Nephron (organoid): ENCODE data around the gene SEMA3E.

Experiments
- H3K27ac Mint-ChIP-seq, 3 experiments: 2 replicates each; pipeline ENCODE4 v1.8.0; 2020; ENCODE audit warnings: mixed read lengths in 3 of 3, mild to moderate bottlenecking in 2 of 3, moderate library complexity in 1 of 3
- H3K27me3 Mint-ChIP-seq: 2 replicates; pipeline ENCODE4 v1.8.0; 2021; ENCODE audit warnings: low read depth, mild to moderate bottlenecking, moderate library complexity, mixed read lengths
- H3K36me3 Mint-ChIP-seq: 2 replicates; pipeline ENCODE4 v1.8.0; 2020; ENCODE audit warnings: low read depth, mixed read lengths
- H3K4me1 Mint-ChIP-seq: 2 replicates; pipeline ENCODE4 v1.8.0; 2020; ENCODE audit warnings: mixed read lengths
- H3K4me3 Mint-ChIP-seq, 3 experiments: 2 replicates each; pipeline ENCODE4 v1.8.0; 2020; ENCODE audit warnings: mild to moderate bottlenecking in 3 of 3, mixed read lengths in 3 of 3, moderate library complexity in 2 of 3
- H3K9me3 Mint-ChIP-seq: 2 replicates; pipeline ENCODE4 v1.8.0; 2020; ENCODE audit warnings: mixed read lengths
- CTCF ChIP-seq, 3 experiments: fragments of 200-600 bp; sonication (generic); IDR thresholded peaks; one replicate each; pipeline ENCODE4 v1.5.0; 2021; ENCODE audit warnings: antibody characterized with exemption in 3 of 3; ENCODE audit not compliant: unreplicated experiment in 3 of 3

SEMA3E gene

GRCh38 chr7:83672157-83672556, 23.2 kb upstream of the SEMA3E start:
- Mint-ChIP-seq H3K4me1 (peaks cover 8% of the 10 kb centered on the region), H3K9me3 (no peaks in the 10 kb centered on the region), H3K4me3 (no peak overlapping the region), H3K27ac (peak overlapping the region in 2 of 3 experiments; percentile 11 to 51), H3K27me3 (no peaks in the 10 kb centered on the region), H3K36me3 (no peaks in the 10 kb centered on the region)
- TF ChIP-seq CTCF (IDR thresholded peaks at IDR 0.05; ENCODE audit: unreplicated experiment in 3 of 3) = no peak

GRCh38 chr7:83663131-83663530, 14.2 kb upstream of the SEMA3E start:
- no peaks in the 10 kb centered on the region for H3K36me3 Mint-ChIP-seq
- no peak overlapping the region for H3K4me3 Mint-ChIP-seq
- TF ChIP-seq CTCF (IDR thresholded peaks at IDR 0.05; ENCODE audit: unreplicated experiment in 3 of 3) = no peak
- no peaks in the 10 kb centered on the region for H3K4me1 Mint-ChIP-seq
- no peak overlapping the region for H3K27ac Mint-ChIP-seq
- H3K27me3 Mint-ChIP-seq = peaks cover 4% of the 10 kb centered on the region
- no peaks in the 10 kb centered on the region for H3K9me3 Mint-ChIP-seq

- TF ChIP-seq CTCF (IDR thresholded peaks at IDR 0.05; ENCODE audit: unreplicated experiment in 3 of 3) = no peak
- Mint-ChIP-seq H3K36me3 (no peaks in the 10 kb centered on the region), H3K27ac (no peak overlapping the region), H3K27me3 (no peaks in the 10 kb centered on the region), H3K4me1 (no peaks in the 10 kb centered on the region), H3K4me3 (no peak overlapping the region), H3K9me3 (no peaks in the 10 kb centered on the region)
These were observed 9.2 kb upstream of the SEMA3E start for GRCh38 chr7:83658126-83658525.

GRCh38 chr7:83655951-83656556, 7.1 kb upstream of the SEMA3E start:
- H3K36me3 Mint-ChIP-seq = no peaks in the 10 kb centered on the region
- H3K27ac Mint-ChIP-seq = no peak overlapping the region
- H3K4me3 Mint-ChIP-seq = no peak overlapping the region
- no peaks in the 10 kb centered on the region for H3K9me3 Mint-ChIP-seq
- H3K4me1 Mint-ChIP-seq = no peaks in the 10 kb centered on the region
- peak; percentile 84 to 92 (median 85) for TF ChIP-seq CTCF (IDR thresholded peaks at IDR 0.05; ENCODE audit: unreplicated experiment in 3 of 3)
- H3K27me3 Mint-ChIP-seq = peaks cover 5% of the 10 kb centered on the region

- no peak for TF ChIP-seq CTCF (IDR thresholded peaks at IDR 0.05; ENCODE audit: unreplicated experiment in 3 of 3)
- H3K36me3 Mint-ChIP-seq = no peaks in the 10 kb centered on the region
- peaks cover 21% of the 10 kb centered on the region for H3K27me3 Mint-ChIP-seq
- H3K9me3 Mint-ChIP-seq = no peaks in the 10 kb centered on the region
- peaks cover 11% of the 10 kb centered on the region for H3K4me1 Mint-ChIP-seq
- no peak overlapping the region for H3K27ac Mint-ChIP-seq
- no peak overlapping the region for H3K4me3 Mint-ChIP-seq
These were observed 3.5 kb upstream of the SEMA3E start for GRCh38 chr7:83652481-83652880.

GRCh38 chr7:83649701-83650100, 762 bp upstream of the SEMA3E start:
- peaks cover 11% of the 10 kb centered on the region for H3K4me1 Mint-ChIP-seq
- H3K36me3 Mint-ChIP-seq = no peaks in the 10 kb centered on the region
- no peak overlapping the region for H3K27ac Mint-ChIP-seq
- no peaks in the 10 kb centered on the region for H3K9me3 Mint-ChIP-seq
- no peak overlapping the region for H3K4me3 Mint-ChIP-seq
- no peak for TF ChIP-seq CTCF (IDR thresholded peaks at IDR 0.05; ENCODE audit: unreplicated experiment in 3 of 3)
- peaks cover 21% of the 10 kb centered on the region for H3K27me3 Mint-ChIP-seq
